Keratinocyte (primary cell): ENCODE results near the gene KLC1.

Experiments used
- CTCF ChIP-seq, 3 experiments: IDR thresholded peaks in 1 of 3; conservative IDR thresholded peaks in 1 of 3; optimal IDR thresholded peaks in 1 of 3; 2 replicates in 2 of 3; 3 replicates in 1 of 3; pipeline versions ENCODE3 to v1.5.1; 2011; ENCODE audit warnings: low read length in 3 of 3, mild to moderate bottlenecking in 3 of 3, moderate library complexity in 2 of 3, control low read depth in 1 of 3, inconsistent platforms in 1 of 3; ENCODE audit not compliant: insufficient read depth in 2 of 3; ENCODE audit errors: extremely low read depth in 1 of 3
- EZH2 ChIP-seq: IDR thresholded peaks from one replicate; pipeline ENCODE4 v1.6.1; 2012; ENCODE audit warnings: inconsistent platforms, mild to moderate bottlenecking, low read length, moderate library complexity

GRCh38 chr14:103737432-103738045, 108.5 kb downstream of the KLC1 start:
- no peak for TF ChIP-seq CTCF (optimal IDR thresholded peaks at IDR 0.05 in 1 of 3, IDR thresholded peaks at IDR 0.05 in 1 of 3, conservative IDR thresholded peaks at IDR 0.05 in 1 of 3; ENCODE audit: extremely low read depth in 1 of 3, insufficient read depth in 2 of 3, low read length in 3 of 3)
- TF ChIP-seq EZH2: no peak
